SJSA1 (cell line): ENCODE results near the gene FBXO42. TPM values are rescaled to one million over a fixed set of nuclear protein-coding genes. Genes with fewer than 3 reads are reported as not detected.

Experiments
- DNase-seq, 2 experiments: peaks; one replicate each; pipeline ENCODE4 v3.0.0-alpha.2; 2015 to 2020; ENCODE audit warnings: low spot score in 2 of 2, low read depth in 1 of 2
- H3K27ac ChIP-seq: fragments of 250-450 bp; sonication (Bioruptor Pico); 2 replicates; pipeline ENCODE4 v1.5.1; 2020; ENCODE audit warnings: mild to moderate bottlenecking, moderate library complexity
- H3K27me3 ChIP-seq: fragments of 250-450 bp; sonication (Bioruptor Pico); replicated peaks from 2 replicates; pipeline ENCODE4 v1.5.1; 2020; ENCODE audit warnings: mild to moderate bottlenecking, moderate library complexity
- H3K36me3 ChIP-seq: fragments of 250-450 bp; sonication (Bioruptor Pico); 2 replicates; pipeline ENCODE4 v1.5.1; 2020; ENCODE audit warnings: mild to moderate bottlenecking
- H3K4me1 ChIP-seq: fragments of 250-450 bp; sonication (Bioruptor Pico); replicated peaks from 2 replicates; pipeline ENCODE4 v1.6.1; 2021; ENCODE audit warnings: mild to moderate bottlenecking
- H3K4me3 ChIP-seq: fragments of 250-450 bp; sonication (Bioruptor Pico); 2 replicates; pipeline ENCODE4 v1.5.1; 2020; ENCODE audit warnings: mild to moderate bottlenecking
- H3K9me3 ChIP-seq: fragments of 250-450 bp; sonication (Bioruptor Pico); replicated peaks from 2 replicates; pipeline ENCODE4 v1.5.1; 2020; ENCODE audit warnings: mild to moderate bottlenecking
- total RNA-seq: library from RNA; depleted of rRNA; stranded (reverse); fragments of >200 nt; shearing (Covaris generic); gene quantifications from 2 replicates; pipeline ENCODE4 v1.2.3, GENCODE V29; 2014

The FBXO42 gene
- total RNA-seq, 1 experiment from 2014 or later: 20.0 TPM

GRCh38 chr1:16383888-16384287 is 31.6 kb upstream of the FBXO42 start:
- DNase-seq: no peak
- Histone ChIP-seq H3K27me3 (no peaks in the 10 kb centered on the region), H3K27ac (no peak overlapping the region)

GRCh38 chr1:16380868-16381267 is 28.6 kb upstream of the FBXO42 start:
- no peak overlapping the region for H3K4me3 ChIP-seq
- DNase-seq: no peak
- no peaks in the 10 kb centered on the region for H3K9me3 ChIP-seq
- no peaks in the 10 kb centered on the region for H3K27me3 ChIP-seq
- no peak overlapping the region for H3K27ac ChIP-seq
- H3K4me1 ChIP-seq: peaks cover 37% of the 10 kb centered on the region
- peaks cover 22% of the 10 kb centered on the region for H3K36me3 ChIP-seq

More at GRCh38 chr1:16383888-16384287, 31.6 kb upstream of the FBXO42 start:
- Histone ChIP-seq H3K36me3 (peaks cover 37% of the 10 kb centered on the region), H3K4me1 (peaks cover 43% of the 10 kb centered on the region), H3K9me3 (no peaks in the 10 kb centered on the region), H3K4me3 (no peak overlapping the region)

- Histone ChIP-seq H3K4me3 (no peak overlapping the region), H3K4me1 (peaks cover 42% of the 10 kb centered on the region), H3K27ac (no peak overlapping the region), H3K36me3 (peaks cover 31% of the 10 kb centered on the region), H3K27me3 (no peaks in the 10 kb centered on the region), H3K9me3 (no peaks in the 10 kb centered on the region)
- DNase-seq: no peak
Measured at GRCh38 chr1:16378443-16378842, 26.2 kb upstream of the FBXO42 start.

GRCh38 chr1:16376971-16377370 is 24.7 kb upstream of the FBXO42 start:
- H3K4me1 ChIP-seq: peaks cover 57% of the 10 kb centered on the region
- peaks cover 37% of the 10 kb centered on the region for H3K36me3 ChIP-seq
- H3K27ac ChIP-seq: no peak overlapping the region; the same call in 1 of the 2 replicates
- no peaks in the 10 kb centered on the region for H3K27me3 ChIP-seq
- H3K9me3 ChIP-seq: no peaks in the 10 kb centered on the region
- H3K4me3 ChIP-seq: no peak overlapping the region
- DNase-seq: no peak

GRCh38 chr1:16375521-16376340 is 23.5 kb upstream of the FBXO42 start:
- Histone ChIP-seq H3K27me3 (no peaks in the 10 kb centered on the region), H3K4me1 (peaks cover 68% of the 10 kb centered on the region), H3K36me3 (peaks cover 38% of the 10 kb centered on the region), H3K27ac (peak overlapping the region; percentile 81), H3K4me3 (no peak overlapping the region), H3K9me3 (no peaks in the 10 kb centered on the region)
- DNase-seq: peak; percentile 95 to 97

GRCh38 chr1:16374266-16374665 is 22.0 kb upstream of the FBXO42 start:
- Histone ChIP-seq H3K36me3 (peaks cover 38% of the 10 kb centered on the region), H3K9me3 (no peaks in the 10 kb centered on the region), H3K4me3 (no peak overlapping the region), H3K27ac (peak overlapping the region; percentile 81), H3K4me1 (peaks cover 73% of the 10 kb centered on the region), H3K27me3 (no peaks in the 10 kb centered on the region)
- no peak for DNase-seq

- Histone ChIP-seq H3K36me3 (peaks cover 48% of the 10 kb centered on the region), H3K27me3 (no peaks in the 10 kb centered on the region), H3K4me3 (no peak overlapping the region), H3K27ac (peak overlapping the region; percentile 90), H3K9me3 (no peaks in the 10 kb centered on the region), H3K4me1 (peaks cover 82% of the 10 kb centered on the region)
- DNase-seq: peak in 1 of 2 experiments; percentile 47
Measured at GRCh38 chr1:16372535-16373285, 20.4 kb upstream of the FBXO42 start.

GRCh38 chr1:16371725-16372124 is 19.4 kb upstream of the FBXO42 start:
- Histone ChIP-seq H3K9me3 (no peaks in the 10 kb centered on the region), H3K27ac (peak overlapping the region; percentile 90), H3K4me3 (no peak overlapping the region), H3K4me1 (peaks cover 72% of the 10 kb centered on the region), H3K36me3 (peaks cover 54% of the 10 kb centered on the region), H3K27me3 (no peaks in the 10 kb centered on the region)
- DNase-seq: peak; percentile 63 to 83

- Histone ChIP-seq H3K4me1 (peaks cover 59% of the 10 kb centered on the region), H3K36me3 (peaks cover 50% of the 10 kb centered on the region), H3K27me3 (no peaks in the 10 kb centered on the region), H3K4me3 (no peak overlapping the region), H3K9me3 (no peaks in the 10 kb centered on the region), H3K27ac (no peak overlapping the region)
- DNase-seq: no peak
Measured at GRCh38 chr1:16369821-16370220, 17.5 kb upstream of the FBXO42 start.

GRCh38 chr1:16367968-16368890 is 15.9 kb upstream of the FBXO42 start:
- peak overlapping the region; percentile 76 for H3K4me3 ChIP-seq
- no peaks in the 10 kb centered on the region for H3K27me3 ChIP-seq
- no peaks in the 10 kb centered on the region for H3K9me3 ChIP-seq
- H3K36me3 ChIP-seq: peaks cover 34% of the 10 kb centered on the region
- H3K4me1 ChIP-seq: peaks cover 43% of the 10 kb centered on the region
- DNase-seq: no peak
- H3K27ac ChIP-seq: peak overlapping the region; percentile 90

- H3K36me3 ChIP-seq: peaks cover 28% of the 10 kb centered on the region
- peak overlapping the region; percentile 90 for H3K27ac ChIP-seq
- peak overlapping the region; percentile 76 for H3K4me3 ChIP-seq
- no peaks in the 10 kb centered on the region for H3K27me3 ChIP-seq
- no peaks in the 10 kb centered on the region for H3K9me3 ChIP-seq
- peaks cover 35% of the 10 kb centered on the region for H3K4me1 ChIP-seq
- peak; percentile 83 to 99 for DNase-seq
Measured at GRCh38 chr1:16367258-16367967, 15.1 kb upstream of the FBXO42 start.

GRCh38 chr1:16366722-16367257 is 14.5 kb upstream of the FBXO42 start, which contains the start of gene SZRD1:
TSS of gene SZRD1 (plus strand) at chr1:16367242. CDS start at chr1:16367258, 16 bp downstream.
- DNase-seq: peak; percentile 98 to 100
- H3K27ac ChIP-seq: peak within 1 kb of the TSS; percentile 90
- no peaks in the 10 kb centered on the region for H3K27me3 ChIP-seq
- H3K4me3 ChIP-seq: peak within 1 kb of the TSS; percentile 76
- H3K36me3 ChIP-seq: peaks cover 27% of the 10 kb centered on the region
- H3K9me3 ChIP-seq: no peaks in the 10 kb centered on the region
- H3K4me1 ChIP-seq: peaks cover 29% of the 10 kb centered on the region
